Heart right ventricle (tissue), 16 donors: ENCODE results near the gene HMG20B. TPM values are rescaled to one million over a fixed set of nuclear protein-coding genes. Genes with fewer than 3 reads are reported as not detected.

ENCODE experiments used
- ATAC-seq, 8 donors: fragments of 200-7000 bp; cut with Tn5 transposase; one replicate each; pipeline ENCODE4 v1.9.1; 2020; ENCODE audit warnings: mild to moderate bottlenecking in 8 of 8, moderate library complexity in 8 of 8, moderate number of reproducible peaks in 1 of 8
- DNase-seq, 2 donors: peaks; one replicate each; pipeline ENCODE4 v3.0.0-alpha.2; 2020
- H3K27ac ChIP-seq, 10 donors: fragments of 200-600 bp; sonication (generic) in 2 of 10; one replicate each; pipeline versions ENCODE4 v1.5.0 to v1.8.0; 2020 to 2022; ENCODE audit warnings: mild to moderate bottlenecking in 3 of 10
- H3K27me3 ChIP-seq, 7 donors: fragments of 200-600 bp; one replicate each; pipeline ENCODE4 v1.8.0; 2021 to 2022; ENCODE audit warnings: mild to moderate bottlenecking in 2 of 7
- H3K36me3 ChIP-seq, 9 donors: fragments of 200-600 bp; sonication (generic) in 1 of 9; one replicate each; pipeline versions ENCODE4 v1.5.0 to v1.8.0; 2020 to 2022; ENCODE audit warnings: mild to moderate bottlenecking in 2 of 9
- H3K4me1 ChIP-seq, 9 donors: fragments of 200-600 bp; sonication (generic) in 1 of 9; one replicate each; pipeline versions ENCODE4 v1.5.0 to v1.8.0; 2020 to 2022; ENCODE audit warnings: mild to moderate bottlenecking in 4 of 9
- H3K4me3 ChIP-seq, 10 donors: fragments of 200-600 bp; sonication (generic) in 2 of 10; one replicate each; pipeline versions ENCODE4 v1.5.0 to v1.8.0; 2020 to 2022; ENCODE audit warnings: mild to moderate bottlenecking in 7 of 10, moderate library complexity in 2 of 10
- H3K9me3 ChIP-seq, 11 donors: fragments of 200-600 bp in 10 of 11; sonication (generic) in 2 of 11; one replicate each; pipeline versions ENCODE4 v1.5.0 to v1.8.0; 2013 to 2022; ENCODE audit warnings: mild to moderate bottlenecking in 2 of 11, control low read depth in 1 of 11, moderate library complexity in 1 of 11
- WGBS, 2 donors: extraction: QIAGEN DNeasy Blood & Tissue Kit; methylation state at CpG; one replicate each; pipeline ENCODE4 v1.1.7; 2013; ENCODE audit warnings: inconsistent platforms in 1 of 2; 5-methylcytosine and 5-hydroxymethylcytosine counted together
- intact Hi-C, 10 donors: fragments of 100-400 bp; cut with DNase I; formaldehyde crosslinking; loops; one replicate each; pipeline versions ENCODE4 v1.11.1 to v1.14.2; 2022
- polyA plus RNA-seq, 2 donors: library from polyadenylated mRNA; stranded (reverse); fragments of 200-250 nt; gene quantifications; one replicate each; pipeline ENCODE4 v1.2.3, GENCODE V29; 2013
- total RNA-seq, 10 donors: library from RNA; stranded (reverse); fragmentation: NEBNext Ultra II Directional in 3 of 10; extraction: Animal tissue kit (Norgen Biotek cat#: 25700) in 3 of 10; gene quantifications; one replicate each; pipeline versions ENCODE4 v1.2.1 to v1.2.4, GENCODE V29; 2021 to 2023
- TF ChIP-seq, protein P1 (sequence below), 9 donors: fragments of 200-600 bp; sonication (generic) in 2 of 9; IDR thresholded peaks; one replicate each; pipeline versions ENCODE4 v1.5.0 to v1.8.0; 2021 to 2022; ENCODE audit warnings: antibody characterized with exemption in 9 of 9, mild to moderate bottlenecking in 5 of 9, moderate library complexity in 1 of 9
- donor health status: Arrhythmogenic right ventricular cardiomyopathy.
- donor health status: ischemic (EF 13 %, LVEDD 7.1; RV severe dilation, severe dysfunction).
- donor health status: healthy with polysubstance abuse.
- donor health status: DM: no; HTN: yes; CAD: no.
- donor health status: DM: no; HTN: no; CAD: no.
- donor health status: ischemic (EF 25% LVEDD 6.9; RV normal size, moderate dysfunction).
- donor health status: ischemic (EF 25% LVEDD 5.7; RV mildly dilated, moderate dysfunction).
- donor health status: healthy.
- donor health status: DM: yes; HTN: yes; CAD: no.
- donor health status: Ischemic cardiomyopathy.
- donor health status: ischemic (EF 35%, LVEDD 5.7; RV mildly dilated, moderate dysfunction).
- donor health status: nonischemic (EF 11% LVEDD 7.7; RV severe dilation, severe dysfunction).
- donor health status: DM: yes; HTN: yes; CAD: no.
- donor health status: PGD.
- donor health status: ischemic (EF 29% LVEDD 5.4; RV normal size, mild dysfunction).
- donor health status: nonischemic (EF 23%, LVEDD 6.1; RV moderate dilation, normal function).

HMG20B gene
- total and polyA plus RNA-seq, 12 donors = 19.5 to 73.3 (median 32.0) TPM

DNA sequence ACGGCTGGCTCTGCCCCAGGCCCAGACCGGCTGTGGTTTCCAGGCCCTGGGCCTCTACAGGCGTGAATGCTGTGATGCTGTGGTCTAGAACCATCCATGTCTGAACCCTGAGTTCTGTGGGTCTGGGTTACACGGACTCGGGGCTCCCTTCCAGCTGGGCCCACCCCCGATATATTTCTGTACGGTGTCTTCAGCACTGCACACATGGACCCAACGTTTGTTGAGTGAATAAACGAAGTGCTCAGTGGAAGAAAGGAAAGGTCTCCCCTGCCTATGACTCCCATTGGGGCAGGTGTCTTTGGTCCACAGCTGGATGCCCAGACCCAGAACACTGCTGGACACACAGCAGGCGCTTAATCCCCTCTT is 27.1 kb upstream of the HMG20B start:
- intact Hi-C loops = loop anchor here in 9 of 10 donors (1.0 to 10.0 kb wide), 6 partner anchors 69 to 162 kb away; partner anchors contain the start of genes TJP3 (in 4 of the 9) and PIP5K1C (in 3 of the 9)
- Histone ChIP-seq H3K9me3 (no peaks in the 10 kb centered on the region), H3K4me3 (no peak overlapping the region), H3K27ac (no peak overlapping the region), H3K4me1 (peaks cover 0 to 17% (median 0%) of the 10 kb centered on the region in 9 donors), H3K27me3 (no peaks in the 10 kb centered on the region), H3K36me3 (peaks cover 0 to 63% (median 0%) of the 10 kb centered on the region in 9 donors)
- no peak for ATAC-seq
- DNase-seq = no peak
- WGBS, 2 donors = 81 to 87% methylated on average over 10 of the region's 10 CpGs
- TF ChIP-seq, protein P1, sequence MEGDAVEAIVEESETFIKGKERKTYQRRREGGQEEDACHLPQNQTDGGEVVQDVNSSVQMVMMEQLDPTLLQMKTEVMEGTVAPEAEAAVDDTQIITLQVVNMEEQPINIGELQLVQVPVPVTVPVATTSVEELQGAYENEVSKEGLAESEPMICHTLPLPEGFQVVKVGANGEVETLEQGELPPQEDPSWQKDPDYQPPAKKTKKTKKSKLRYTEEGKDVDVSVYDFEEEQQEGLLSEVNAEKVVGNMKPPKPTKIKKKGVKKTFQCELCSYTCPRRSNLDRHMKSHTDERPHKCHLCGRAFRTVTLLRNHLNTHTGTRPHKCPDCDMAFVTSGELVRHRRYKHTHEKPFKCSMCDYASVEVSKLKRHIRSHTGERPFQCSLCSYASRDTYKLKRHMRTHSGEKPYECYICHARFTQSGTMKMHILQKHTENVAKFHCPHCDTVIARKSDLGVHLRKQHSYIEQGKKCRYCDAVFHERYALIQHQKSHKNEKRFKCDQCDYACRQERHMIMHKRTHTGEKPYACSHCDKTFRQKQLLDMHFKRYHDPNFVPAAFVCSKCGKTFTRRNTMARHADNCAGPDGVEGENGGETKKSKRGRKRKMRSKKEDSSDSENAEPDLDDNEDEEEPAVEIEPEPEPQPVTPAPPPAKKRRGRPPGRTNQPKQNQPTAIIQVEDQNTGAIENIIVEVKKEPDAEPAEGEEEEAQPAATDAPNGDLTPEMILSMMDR (IDR thresholded peaks at IDR 0.05) = no peak

DNA sequence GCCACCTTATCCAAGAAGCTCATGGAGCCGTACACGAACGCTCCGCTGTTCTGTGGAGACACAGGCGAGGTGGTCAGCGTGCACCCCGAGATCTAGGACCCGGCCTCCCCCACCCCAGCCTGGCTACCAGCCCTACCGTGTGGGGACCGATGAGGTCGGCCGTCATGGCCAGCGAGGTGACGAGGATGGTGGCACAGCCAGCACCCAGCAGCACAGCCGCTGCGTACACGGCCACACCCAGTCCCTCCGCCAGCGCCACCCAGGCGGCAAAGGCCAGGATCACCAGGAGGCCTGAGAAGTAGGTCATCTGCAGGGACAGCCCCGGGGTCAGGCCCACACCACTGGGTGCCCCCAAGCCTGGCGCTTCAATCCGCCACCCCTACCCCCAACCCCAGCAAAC is 26.6 kb upstream of the HMG20B start:
- H3K4me1 ChIP-seq = peaks cover 0 to 17% (median 0%) of the 10 kb centered on the region in 9 donors
- ATAC-seq (no peak), DNase-seq (no peak)
- TF ChIP-seq, protein P1 (IDR thresholded peaks at IDR 0.05) = no peak
- WGBS, 2 donors = 92 to 95% methylated on average over 23 of the region's 23 CpGs
- H3K27ac ChIP-seq = no peak overlapping the region
- peaks cover 0 to 68% (median 0%) of the 10 kb centered on the region in 9 donors for H3K36me3 ChIP-seq
- H3K27me3 ChIP-seq = no peaks in the 10 kb centered on the region
- intact Hi-C loops = loop anchor here in 7 of 10 donors (5.0 to 10.0 kb wide), 4 partner anchors 69 to 161 kb away; partner anchors contain the start of genes TJP3 (in 4 of the 7) and PIP5K1C (in 3 of the 7)
- H3K4me3 ChIP-seq = no peak overlapping the region
- no peaks in the 10 kb centered on the region for H3K9me3 ChIP-seq

DNA sequence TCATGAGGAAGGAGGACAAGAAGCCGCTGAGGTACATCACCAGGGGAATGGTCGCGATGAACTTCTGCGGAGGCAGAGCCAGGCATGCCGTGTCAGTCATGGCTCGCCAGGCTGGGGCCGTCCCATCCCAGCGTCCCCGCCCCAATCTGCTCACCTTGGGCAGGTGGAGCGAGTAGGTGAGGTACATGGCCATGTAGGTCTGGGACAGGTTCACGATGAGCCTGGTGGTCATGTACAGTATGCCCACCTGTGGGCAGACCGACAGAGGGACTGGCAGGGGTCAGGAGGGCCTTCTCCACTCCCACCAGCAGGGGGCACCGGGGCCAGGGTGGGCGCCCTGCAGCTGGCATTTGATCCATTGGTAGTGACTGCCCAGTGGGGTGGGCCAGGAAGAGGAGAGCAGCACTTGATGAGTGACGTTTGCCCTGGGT is 25.4 kb upstream of the HMG20B start:
- peaks cover 0 to 64% (median 0%) of the 10 kb centered on the region in 9 donors for H3K36me3 ChIP-seq
- no peak overlapping the region for H3K27ac ChIP-seq
- intact Hi-C loops = loop anchor here in 7 of 10 donors (5.0 to 10.0 kb wide), 4 partner anchors 67 to 160 kb away; partner anchors contain the start of genes TJP3 (in 4 of the 7) and PIP5K1C (in 3 of the 7)
- WGBS, 2 donors = 89 to 90% methylated on average over 15 of the region's 15 CpGs
- peaks cover 0 to 18% (median 0%) of the 10 kb centered on the region in 9 donors for H3K4me1 ChIP-seq
- H3K9me3 ChIP-seq = no peaks in the 10 kb centered on the region
- DNase-seq (no peak), ATAC-seq (no peak)
- TF ChIP-seq, protein P1 (IDR thresholded peaks at IDR 0.05) = peak; percentile 17 to 62 (median 48)
- H3K27me3 ChIP-seq = no peaks in the 10 kb centered on the region
- no peak overlapping the region for H3K4me3 ChIP-seq

DNA sequence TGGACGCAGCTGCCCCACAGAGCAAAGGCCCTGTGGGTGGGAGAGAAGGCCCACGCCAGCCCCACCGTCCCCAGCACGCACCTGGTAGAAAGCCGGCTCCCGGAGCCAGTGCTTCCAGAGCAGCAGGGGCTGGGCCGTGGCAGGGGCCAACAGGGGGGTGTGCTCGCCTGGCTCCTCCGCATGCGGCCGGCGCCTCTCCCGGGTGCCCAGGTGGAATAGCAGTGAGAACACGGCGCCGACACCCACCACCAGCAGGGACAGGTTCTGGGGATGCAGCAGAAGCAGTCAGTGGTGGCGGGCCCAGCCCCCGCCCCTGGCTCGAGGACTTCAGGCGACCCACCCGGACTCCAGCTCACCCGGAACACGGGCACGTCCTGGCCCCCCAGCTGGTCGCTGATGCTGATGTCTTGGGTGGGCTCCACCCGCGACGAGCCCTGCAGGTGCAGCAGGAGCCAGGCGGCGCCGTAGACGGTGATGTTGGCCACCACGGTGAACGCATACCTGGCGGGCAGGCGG is 24.9 kb upstream of the HMG20B start:
- no peak for DNase-seq

More for the DNA sequence above, 24.9 kb upstream of the HMG20B start:
- Histone ChIP-seq H3K27ac (no peak overlapping the region), H3K9me3 (no peaks in the 10 kb centered on the region), H3K4me1 (peaks cover 0 to 23% (median 5%) of the 10 kb centered on the region in 9 donors), H3K27me3 (no peaks in the 10 kb centered on the region), H3K36me3 (peaks cover 0 to 61% (median 0%) of the 10 kb centered on the region in 9 donors), H3K4me3 (no peak overlapping the region)
- ATAC-seq = no peak
- WGBS, 2 donors = 88 to 90% methylated on average over 31 to 36 of the region's 36 CpGs
- intact Hi-C loops = loop anchor here in 7 of 10 donors (5.0 to 10.0 kb wide), 4 partner anchors 67 to 159 kb away; partner anchors contain the start of genes TJP3 (in 4 of the 7) and PIP5K1C (in 3 of the 7)
- TF ChIP-seq, protein P1 (IDR thresholded peaks at IDR 0.05) = peak in 1 of 9 donors; percentile 12
